HepG2 (cell line): Measurements from ENCODE around the gene MFGE8. TPM values are rescaled to one million over a fixed set of nuclear protein-coding genes. Genes with fewer than 3 reads are reported as not detected.

ENCODE experiments used
- ATAC-seq: fragments of 200-7000 bp; cut with Tn5 transposase; 3 replicates; pipeline ENCODE4 v1.9.1; 2020; ENCODE audit warnings: mild to moderate bottlenecking, moderate library complexity
- BruUV-seq: library from RNA; stranded (reverse); fragments of 400-500 nt; replicated peaks from 2 replicates; lab custom pipeline; 2021; lab: Mats Ljungman, UMichigan
- CTCF ChIA-PET: fragments of 300-600 bp; formaldehyde crosslinking; extraction: SDS; loops from one replicate; lab custom pipeline; 2021; ENCODE audit warnings: low total read pairs, inconsistent platforms, low intra/inter-chr PET ratio; lab: Yijun Ruan, JAX
- POLR2A ChIA-PET: fragments of 350-600 bp; sonication (Branson Sonifier 250); formaldehyde crosslinking; loops from one replicate; lab custom pipeline; 2020; ENCODE audit warnings: antibody characterized with exemption, inconsistent platforms; lab: Yijun Ruan, JAX
- DNase-seq: peaks from one replicate; pipeline ENCODE4 v3.0.0-alpha.2; 2015; ENCODE audit warnings: low spot score
- FAIRE-seq: peaks from 3 replicates; lab custom pipeline; 2011; peaks lifted over from hg19 to GRCh38; lab: Jason Lieb, UNC
- H2AFZ ChIP-seq: one replicate; pipeline ENCODE4 v1.6.1; 2011; ENCODE audit warnings: low read length, inconsistent platforms
- H3K27ac ChIP-seq: fragments of 300-600 bp; 3 replicates; pipeline ENCODE4 v1.8.0; 2011; ENCODE audit warnings: mixed run types, mild to moderate bottlenecking, mixed read lengths, low read length, inconsistent platforms; ENCODE audit not compliant: insufficient read depth; ENCODE audit errors: extremely low read length
- H3K27me3 ChIP-seq, 2 experiments: fragments of 200-600 bp in 1 of 2; 2 replicates in 1 of 2; 3 replicates in 1 of 2; pipeline versions ENCODE4 v1.6.0 to v1.8.0; 2011; ENCODE audit warnings: low read length in 2 of 2, mild to moderate bottlenecking in 2 of 2, moderate library complexity in 2 of 2, inconsistent platforms in 1 of 2; ENCODE audit not compliant: insufficient read depth in 2 of 2, control insufficient read depth in 1 of 2
- H3K36me3 ChIP-seq, 2 experiments: fragments of 200-600 bp in 1 of 2; replicated peaks in 1 of 2; 2 replicates in 1 of 2; 3 replicates in 1 of 2; pipeline versions ENCODE4 v1.5.1 to v1.8.0; 2011; ENCODE audit warnings: low read length in 2 of 2, inconsistent platforms in 1 of 2; ENCODE audit not compliant: insufficient read depth in 2 of 2, control insufficient read depth in 1 of 2
- H3K4me1 ChIP-seq: 2 replicates; pipeline ENCODE4 v1.5.1; 2012; ENCODE audit warnings: low read length, inconsistent platforms; ENCODE audit not compliant: insufficient read depth
- H3K4me2 ChIP-seq: 2 replicates; pipeline ENCODE4 v1.6.0; 2011; ENCODE audit warnings: low read depth, low read length, inconsistent platforms
- H3K4me3 ChIP-seq, 3 experiments: fragments of 200-600 bp in 1 of 3; sonication (generic), shearing (Covaris generic) in 1 of 3; replicated peaks in 1 of 3; 2 replicates each; pipeline ENCODE4 v1.5.1; 2011 to 2016; ENCODE audit warnings: low read length in 3 of 3, inconsistent platforms in 2 of 3, low read depth in 2 of 3, mild to moderate bottlenecking in 2 of 3, control low read depth in 1 of 3, mixed read lengths in 1 of 3; ENCODE audit not compliant: insufficient read depth in 1 of 3
- H3K79me2 ChIP-seq: one replicate; pipeline ENCODE4 v1.6.1; 2011; ENCODE audit warnings: low read length, inconsistent platforms; ENCODE audit not compliant: insufficient read depth
- H3K9ac ChIP-seq: 2 replicates; pipeline ENCODE4 v1.6.0; 2011; ENCODE audit warnings: mild to moderate bottlenecking, low read depth, low read length, inconsistent platforms; ENCODE audit not compliant: insufficient read depth
- H3K9me3 ChIP-seq: 2 replicates; pipeline ENCODE4 v1.5.1; 2012; ENCODE audit warnings: mild to moderate bottlenecking, low read length
- H4K20me1 ChIP-seq: 2 replicates; pipeline ENCODE4 v1.6.0; 2011; ENCODE audit warnings: inconsistent platforms, mild to moderate bottlenecking, low read length, moderate library complexity; ENCODE audit not compliant: insufficient read depth
- AGO1 ChIP-seq: fragments of 200-400 bp; formaldehyde crosslinking; IDR thresholded peaks from 2 replicates; pipeline ENCODE4 v1.6.1; 2017; ENCODE audit warnings: mild to moderate bottlenecking, low read depth, low read length, moderate library complexity; ENCODE audit not compliant: poor library complexity, severe bottlenecking
- DMAP1 ChIP-seq: IDR thresholded peaks from 2 replicates; pipeline ENCODE4 v1.6.1; 2016
- KLF13 ChIP-seq: sonication (generic); formaldehyde crosslinking; IDR thresholded peaks from 2 replicates; pipeline ENCODE4 v1.4.0; 2020; ENCODE audit warnings: mild to moderate bottlenecking, missing genetic modification reagents
- KLF16 ChIP-seq, 2 experiments: sonication (generic) in 1 of 2; formaldehyde crosslinking in 1 of 2; IDR thresholded peaks; 2 replicates each; pipeline versions ENCODE4 v1.6.1 to v1.8.0; 2016 to 2023; ENCODE audit warnings: missing genetic modification reagents in 2 of 2, missing compliant biosample characterization in 1 of 2
- NCOA2 ChIP-seq: sonication (generic); formaldehyde crosslinking; IDR thresholded peaks from 2 replicates; pipeline ENCODE4 v1.8.0; 2022; ENCODE audit warnings: inconsistent platforms
- RARA ChIP-seq: IDR thresholded peaks from 2 replicates; pipeline ENCODE4 v1.6.1; 2016; ENCODE audit warnings: missing genetic modification reagents, missing compliant biosample characterization
- SIX4 ChIP-seq: sonication (generic); formaldehyde crosslinking; IDR thresholded peaks from 2 replicates; pipeline ENCODE4 v1.4.0; 2020; ENCODE audit warnings: missing genetic modification reagents
- YY1 ChIP-seq: IDR thresholded peaks from 2 replicates; pipeline ENCODE4 v1.6.1; 2011; ENCODE audit warnings: low read length, low read depth, moderate library complexity, mild to moderate bottlenecking; ENCODE audit not compliant: insufficient read depth, insufficient replicate concordance
- ZNF234 ChIP-seq: sonication (generic); formaldehyde crosslinking; conservative IDR thresholded peaks from 2 replicates; pipeline ENCODE4 v1.5.1; 2020; ENCODE audit warnings: mild to moderate bottlenecking, missing genetic modification reagents
- ZNF350 ChIP-seq: sonication (generic); formaldehyde crosslinking; IDR thresholded peaks from 2 replicates; pipeline ENCODE4 v1.4.0; 2020; ENCODE audit warnings: mild to moderate bottlenecking, low read depth, missing genetic modification reagents, borderline replicate concordance
- ZNF770 ChIP-seq: sonication (generic); formaldehyde crosslinking; IDR thresholded peaks from 2 replicates; pipeline ENCODE4 v1.5.0; 2020; ENCODE audit warnings: mild to moderate bottlenecking, missing genetic modification reagents
- ZNF879 ChIP-seq: sonication (generic); formaldehyde crosslinking; IDR thresholded peaks from 2 replicates; pipeline ENCODE4 v1.8.1; 2023; ENCODE audit warnings: missing genetic modification reagents
- WGBS: methylation state at CpG from one replicate; pipeline ENCODE4 v1.1.6; 2017; ENCODE audit warnings: low lambda C conversion rate; 5-methylcytosine and 5-hydroxymethylcytosine counted together
- in situ Hi-C: cut with HindIII; loops from 2 replicates; pipeline ENCODE4 v1.10.0; 2017; ENCODE audit warnings: low pct_unique_long_range_greater_than_20kb; ENCODE audit not compliant: extremely low pct_ligation_motif_present
- intact Hi-C: fragments of 100-400 bp; cut with micrococcal nuclease; formaldehyde crosslinking; loops from one replicate; pipeline ENCODE4 v1.10.0; 2022; ENCODE audit not compliant: unreplicated experiment
- polyA plus RNA-seq, 8 experiments: library from polyadenylated mRNA; depleted of rRNA in 3 of 8; stranded (reverse) in 7 of 8; unstranded in 1 of 8; fragments of >200 nt; fragmentation: Illumina TruSeq in 4 of 8; extraction: Trizol in 4 of 8; gene quantifications; 2 replicates each; pipeline versions ENCODE4 v1.2.1 to v1.2.3, GENCODE V29; 2011 to 2016; ENCODE audit warnings: low read depth in 4 of 8, missing spikeins in 1 of 8, mixed read lengths in 1 of 8; ENCODE audit not compliant: insufficient read depth in 1 of 8
- total RNA-seq, 5 experiments: library from RNA; depleted of rRNA; stranded (reverse); fragments of >200 nt; fragmentation: Illumina TruSeq; extraction: Trizol; gene quantifications; 2 replicates each; pipeline ENCODE4 v1.2.3, GENCODE V29; 2016; ENCODE audit warnings: low read depth in 1 of 5
- TF ChIP-seq, protein P1 (sequence below): sonication (generic); formaldehyde crosslinking; IDR thresholded peaks from 2 replicates; pipeline ENCODE4 v1.4.0; 2020; ENCODE audit warnings: missing genetic modification reagents, mild to moderate bottlenecking, borderline replicate concordance
- TF ChIP-seq, protein P2 (sequence below): IDR thresholded peaks from 2 replicates; pipeline ENCODE4 v1.6.1; 2016; ENCODE audit warnings: mild to moderate bottlenecking, missing biosample characterization, missing genetic modification reagents
- TF ChIP-seq, protein P3 (sequence below): sonication (generic); formaldehyde crosslinking; IDR thresholded peaks from 2 replicates; pipeline ENCODE4 v1.9.0; 2021; ENCODE audit warnings: missing genetic modification reagents, borderline replicate concordance
- TF ChIP-seq, protein P4 (sequence below): sonication (generic); formaldehyde crosslinking; IDR thresholded peaks from 2 replicates; pipeline ENCODE4 v1.4.0; 2020; ENCODE audit warnings: missing genetic modification reagents

MFGE8 gene
- total and polyA plus RNA-seq, 2 of the 13 experiments (the other 11 are each of a cell fraction or from before 2014, with no cell fraction given) = 3.4 to 22.1 TPM

DNA sequence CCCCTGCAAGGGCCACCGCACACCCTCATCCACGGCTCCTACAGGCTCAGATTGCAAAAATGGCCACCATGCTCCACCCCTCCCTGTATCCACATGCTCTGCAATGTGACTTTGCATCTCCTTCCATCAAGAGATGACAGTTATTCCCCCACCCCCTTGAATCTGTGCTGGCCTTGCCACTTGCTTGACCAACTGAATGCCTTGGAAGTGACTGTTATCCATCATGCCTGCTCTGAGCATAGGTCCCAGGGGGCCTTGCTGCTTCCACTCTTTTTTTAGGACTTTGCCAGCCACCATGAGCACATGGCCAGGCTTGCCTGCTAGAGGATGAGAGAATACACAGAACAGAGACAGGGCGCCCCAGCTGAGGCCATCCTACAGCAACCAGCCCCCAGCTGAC is 31.4 kb downstream of the MFGE8 start:
- 48% methylated on average over 3 of the region's 3 CpGs for WGBS
- DNase-seq (no peak), ATAC-seq (no peak), FAIRE-seq (no peak)
- ChIA-PET CTCF (no interaction called here), POLR2A (no interaction called here)
- H3K4me3 ChIP-seq = no peak overlapping the region
- H3K4me2 ChIP-seq = no peak overlapping the region
- H3K36me3 ChIP-seq = no peaks in the 10 kb centered on the region
- H3K79me2 ChIP-seq = no peaks in the 10 kb centered on the region
- H4K20me1 ChIP-seq = no peaks in the 10 kb centered on the region
- H3K27me3 ChIP-seq = peaks cover 7 to 17% of the 10 kb centered on the region in 2 experiments; a peak in 4 of 5 replicates
- H3K4me1 ChIP-seq = no peaks in the 10 kb centered on the region
- BruUV-seq = no TSS peak
- no peak overlapping the region for H2AFZ ChIP-seq
- in situ Hi-C loops = no loop called here
- intact Hi-C loops = no loop called here
- H3K9ac ChIP-seq = no peak overlapping the region
- no peak overlapping the region for H3K27ac ChIP-seq
- no peaks in the 10 kb centered on the region for H3K9me3 ChIP-seq
- no peak for TF ChIP-seq YY1
- TF ChIP-seq ZNF770 (CRISPR knock-in tag) = no peak
- TF ChIP-seq, protein P1, sequence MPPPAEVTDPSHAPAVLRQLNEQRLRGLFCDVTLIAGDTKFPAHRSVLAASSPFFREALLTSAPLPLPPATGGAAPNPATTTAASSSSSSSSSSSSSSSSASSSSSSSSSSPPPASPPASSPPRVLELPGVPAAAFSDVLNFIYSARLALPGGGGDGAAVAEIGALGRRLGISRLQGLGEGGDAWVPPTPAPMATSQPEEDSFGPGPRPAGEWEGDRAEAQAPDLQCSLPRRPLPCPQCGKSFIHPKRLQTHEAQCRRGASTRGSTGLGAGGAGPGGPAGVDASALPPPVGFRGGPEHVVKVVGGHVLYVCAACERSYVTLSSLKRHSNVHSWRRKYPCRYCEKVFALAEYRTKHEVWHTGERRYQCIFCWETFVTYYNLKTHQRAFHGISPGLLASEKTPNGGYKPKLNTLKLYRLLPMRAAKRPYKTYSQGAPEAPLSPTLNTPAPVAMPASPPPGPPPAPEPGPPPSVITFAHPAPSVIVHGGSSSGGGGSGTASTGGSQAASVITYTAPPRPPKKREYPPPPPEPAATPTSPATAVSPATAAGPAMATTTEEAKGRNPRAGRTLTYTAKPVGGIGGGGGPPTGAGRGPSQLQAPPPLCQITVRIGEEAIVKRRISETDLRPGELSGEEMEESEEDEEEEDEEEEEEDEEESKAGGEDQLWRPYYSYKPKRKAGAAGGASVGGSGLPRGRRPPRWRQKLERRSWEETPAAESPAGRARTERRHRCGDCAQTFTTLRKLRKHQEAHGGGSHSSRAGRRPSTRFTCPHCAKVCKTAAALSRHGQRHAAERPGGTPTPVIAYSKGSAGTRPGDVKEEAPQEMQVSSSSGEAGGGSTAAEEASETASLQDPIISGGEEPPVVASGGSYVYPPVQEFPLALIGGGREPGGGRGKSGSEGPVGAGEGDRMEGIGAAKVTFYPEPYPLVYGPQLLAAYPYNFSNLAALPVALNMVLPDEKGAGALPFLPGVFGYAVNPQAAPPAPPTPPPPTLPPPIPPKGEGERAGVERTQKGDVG (CRISPR knock-in tag) = no peak
- TF ChIP-seq RARA (CRISPR knock-in tag) = no peak
- TF ChIP-seq ZNF350 (CRISPR knock-in tag) = no peak
- TF ChIP-seq NCOA2 (CRISPR knock-in tag) = no peak
- no peak for TF ChIP-seq SIX4
- TF ChIP-seq ZNF234 (CRISPR knock-in tag) = no peak
- TF ChIP-seq, protein P2, sequence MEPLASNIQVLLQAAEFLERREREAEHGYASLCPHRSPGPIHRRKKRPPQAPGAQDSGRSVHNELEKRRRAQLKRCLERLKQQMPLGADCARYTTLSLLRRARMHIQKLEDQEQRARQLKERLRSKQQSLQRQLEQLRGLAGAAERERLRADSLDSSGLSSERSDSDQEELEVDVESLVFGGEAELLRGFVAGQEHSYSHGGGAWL (CRISPR knock-in tag) = no peak
- TF ChIP-seq DMAP1 (CRISPR knock-in tag) = no peak
- TF ChIP-seq KLF16 (CRISPR knock-in tag; IDR thresholded peaks at IDR 0.05) = no peak
- TF ChIP-seq ZNF879 (CRISPR knock-in tag) = no peak
- TF ChIP-seq, protein P3, sequence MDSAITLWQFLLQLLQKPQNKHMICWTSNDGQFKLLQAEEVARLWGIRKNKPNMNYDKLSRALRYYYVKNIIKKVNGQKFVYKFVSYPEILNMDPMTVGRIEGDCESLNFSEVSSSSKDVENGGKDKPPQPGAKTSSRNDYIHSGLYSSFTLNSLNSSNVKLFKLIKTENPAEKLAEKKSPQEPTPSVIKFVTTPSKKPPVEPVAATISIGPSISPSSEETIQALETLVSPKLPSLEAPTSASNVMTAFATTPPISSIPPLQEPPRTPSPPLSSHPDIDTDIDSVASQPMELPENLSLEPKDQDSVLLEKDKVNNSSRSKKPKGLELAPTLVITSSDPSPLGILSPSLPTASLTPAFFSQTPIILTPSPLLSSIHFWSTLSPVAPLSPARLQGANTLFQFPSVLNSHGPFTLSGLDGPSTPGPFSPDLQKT (CRISPR knock-in tag) = no peak
- TF ChIP-seq KLF13 = no peak
- no peak for TF ChIP-seq AGO1
- TF ChIP-seq, protein P4, sequence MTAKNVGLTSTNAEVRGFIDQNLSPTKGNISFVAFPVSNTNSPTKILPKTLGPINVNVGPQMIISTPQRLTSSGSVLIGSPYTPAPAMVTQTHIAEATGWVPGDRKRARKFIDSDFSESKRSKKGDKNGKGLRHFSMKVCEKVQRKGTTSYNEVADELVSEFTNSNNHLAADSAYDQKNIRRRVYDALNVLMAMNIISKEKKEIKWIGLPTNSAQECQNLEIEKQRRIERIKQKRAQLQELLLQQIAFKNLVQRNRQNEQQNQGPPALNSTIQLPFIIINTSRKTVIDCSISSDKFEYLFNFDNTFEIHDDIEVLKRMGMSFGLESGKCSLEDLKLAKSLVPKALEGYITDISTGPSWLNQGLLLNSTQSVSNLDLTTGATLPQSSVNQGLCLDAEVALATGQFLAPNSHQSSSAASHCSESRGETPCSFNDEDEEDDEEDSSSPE (CRISPR knock-in tag) = no peak
